HEK293 (cell line): ENCODE data around the gene SFMBT2.

ENCODE experiments used
- CTCF ChIP-seq: fragments of 450-650 bp; formaldehyde crosslinking; IDR thresholded peaks from 2 replicates; pipeline ENCODE4 v1.5.1; 2016; ENCODE audit warnings: missing biosample characterization, missing genetic modification characterization
- ZNF2 ChIP-seq: fragments of 450-650 bp; formaldehyde crosslinking; IDR thresholded peaks from 2 replicates; pipeline ENCODE4 v1.5.1; 2016; ENCODE audit warnings: missing biosample characterization, missing genetic modification characterization
- ZNF23 ChIP-seq: fragments of 450-650 bp; formaldehyde crosslinking; IDR thresholded peaks from 2 replicates; pipeline ENCODE4 v1.5.1; 2016; ENCODE audit warnings: missing biosample characterization, missing genetic modification characterization, borderline replicate concordance
- TF ChIP-seq, protein P1 (sequence below): fragments of 450-650 bp; formaldehyde crosslinking; IDR thresholded peaks from 2 replicates; pipeline ENCODE4 v1.5.1; 2017; ENCODE audit warnings: missing biosample characterization, missing genetic modification characterization
- TF ChIP-seq, protein P2 (sequence below): fragments of 450-650 bp; formaldehyde crosslinking; IDR thresholded peaks from 2 replicates; pipeline ENCODE4 v1.5.1; 2016; ENCODE audit warnings: missing biosample characterization, missing genetic modification characterization
- TF ChIP-seq, protein P3 (sequence below): fragments of 450-650 bp; formaldehyde crosslinking; IDR thresholded peaks from 2 replicates; pipeline ENCODE4 v1.5.1; 2016; ENCODE audit warnings: missing biosample characterization, missing genetic modification characterization

GRCh38 chr10:7288060-7288690 is 122.7 kb downstream of the SFMBT2 start:
- TF ChIP-seq, protein P1, sequence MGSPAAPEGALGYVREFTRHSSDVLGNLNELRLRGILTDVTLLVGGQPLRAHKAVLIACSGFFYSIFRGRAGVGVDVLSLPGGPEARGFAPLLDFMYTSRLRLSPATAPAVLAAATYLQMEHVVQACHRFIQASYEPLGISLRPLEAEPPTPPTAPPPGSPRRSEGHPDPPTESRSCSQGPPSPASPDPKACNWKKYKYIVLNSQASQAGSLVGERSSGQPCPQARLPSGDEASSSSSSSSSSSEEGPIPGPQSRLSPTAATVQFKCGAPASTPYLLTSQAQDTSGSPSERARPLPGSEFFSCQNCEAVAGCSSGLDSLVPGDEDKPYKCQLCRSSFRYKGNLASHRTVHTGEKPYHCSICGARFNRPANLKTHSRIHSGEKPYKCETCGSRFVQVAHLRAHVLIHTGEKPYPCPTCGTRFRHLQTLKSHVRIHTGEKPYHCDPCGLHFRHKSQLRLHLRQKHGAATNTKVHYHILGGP (tag by site-specific recombination) = no peak
- TF ChIP-seq CTCF (tag by site-specific recombination) = no peak
- TF ChIP-seq, protein P2, sequence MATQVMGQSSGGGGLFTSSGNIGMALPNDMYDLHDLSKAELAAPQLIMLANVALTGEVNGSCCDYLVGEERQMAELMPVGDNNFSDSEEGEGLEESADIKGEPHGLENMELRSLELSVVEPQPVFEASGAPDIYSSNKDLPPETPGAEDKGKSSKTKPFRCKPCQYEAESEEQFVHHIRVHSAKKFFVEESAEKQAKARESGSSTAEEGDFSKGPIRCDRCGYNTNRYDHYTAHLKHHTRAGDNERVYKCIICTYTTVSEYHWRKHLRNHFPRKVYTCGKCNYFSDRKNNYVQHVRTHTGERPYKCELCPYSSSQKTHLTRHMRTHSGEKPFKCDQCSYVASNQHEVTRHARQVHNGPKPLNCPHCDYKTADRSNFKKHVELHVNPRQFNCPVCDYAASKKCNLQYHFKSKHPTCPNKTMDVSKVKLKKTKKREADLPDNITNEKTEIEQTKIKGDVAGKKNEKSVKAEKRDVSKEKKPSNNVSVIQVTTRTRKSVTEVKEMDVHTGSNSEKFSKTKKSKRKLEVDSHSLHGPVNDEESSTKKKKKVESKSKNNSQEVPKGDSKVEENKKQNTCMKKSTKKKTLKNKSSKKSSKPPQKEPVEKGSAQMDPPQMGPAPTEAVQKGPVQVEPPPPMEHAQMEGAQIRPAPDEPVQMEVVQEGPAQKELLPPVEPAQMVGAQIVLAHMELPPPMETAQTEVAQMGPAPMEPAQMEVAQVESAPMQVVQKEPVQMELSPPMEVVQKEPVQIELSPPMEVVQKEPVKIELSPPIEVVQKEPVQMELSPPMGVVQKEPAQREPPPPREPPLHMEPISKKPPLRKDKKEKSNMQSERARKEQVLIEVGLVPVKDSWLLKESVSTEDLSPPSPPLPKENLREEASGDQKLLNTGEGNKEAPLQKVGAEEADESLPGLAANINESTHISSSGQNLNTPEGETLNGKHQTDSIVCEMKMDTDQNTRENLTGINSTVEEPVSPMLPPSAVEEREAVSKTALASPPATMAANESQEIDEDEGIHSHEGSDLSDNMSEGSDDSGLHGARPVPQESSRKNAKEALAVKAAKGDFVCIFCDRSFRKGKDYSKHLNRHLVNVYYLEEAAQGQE (tag by site-specific recombination) = no peak
- TF ChIP-seq ZNF2 = no peak
- TF ChIP-seq, protein P3, sequence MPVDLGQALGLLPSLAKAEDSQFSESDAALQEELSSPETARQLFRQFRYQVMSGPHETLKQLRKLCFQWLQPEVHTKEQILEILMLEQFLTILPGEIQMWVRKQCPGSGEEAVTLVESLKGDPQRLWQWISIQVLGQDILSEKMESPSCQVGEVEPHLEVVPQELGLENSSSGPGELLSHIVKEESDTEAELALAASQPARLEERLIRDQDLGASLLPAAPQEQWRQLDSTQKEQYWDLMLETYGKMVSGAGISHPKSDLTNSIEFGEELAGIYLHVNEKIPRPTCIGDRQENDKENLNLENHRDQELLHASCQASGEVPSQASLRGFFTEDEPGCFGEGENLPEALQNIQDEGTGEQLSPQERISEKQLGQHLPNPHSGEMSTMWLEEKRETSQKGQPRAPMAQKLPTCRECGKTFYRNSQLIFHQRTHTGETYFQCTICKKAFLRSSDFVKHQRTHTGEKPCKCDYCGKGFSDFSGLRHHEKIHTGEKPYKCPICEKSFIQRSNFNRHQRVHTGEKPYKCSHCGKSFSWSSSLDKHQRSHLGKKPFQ (tag by site-specific recombination) = no peak
- no peak for TF ChIP-seq ZNF23 (tag by site-specific recombination)
